IPS DF 6.9 (cell line): Measurements from ENCODE around the gene EIF3J.

ENCODE experiments used
- DNase-seq: peaks from one replicate; pipeline ENCODE4 v3.0.0-alpha.2; 2013; ENCODE audit warnings: low read depth, low spot score
- H3K27ac ChIP-seq: one replicate; pipeline ENCODE4 v1.5.1; 2013; ENCODE audit warnings: low read length, control low read depth
- H3K27me3 ChIP-seq: 2 replicates; pipeline ENCODE4 v1.6.1; 2013; ENCODE audit warnings: mild to moderate bottlenecking, low read length; ENCODE audit not compliant: control insufficient read depth, insufficient read depth
- H3K36me3 ChIP-seq: 2 replicates; pipeline ENCODE4 v1.6.1; 2013; ENCODE audit warnings: low read length; ENCODE audit not compliant: control insufficient read depth, insufficient read depth
- H3K4me1 ChIP-seq: 2 replicates; pipeline ENCODE4 v1.6.1; 2013; ENCODE audit warnings: low read length; ENCODE audit not compliant: control insufficient read depth, insufficient read depth
- H3K4me3 ChIP-seq: 2 replicates; pipeline ENCODE4 v1.5.1; 2013; ENCODE audit warnings: mild to moderate bottlenecking, low read length
- H3K9me3 ChIP-seq: 2 replicates; pipeline ENCODE4 v1.6.1; 2013; ENCODE audit warnings: low read length, inconsistent platforms; ENCODE audit not compliant: control insufficient read depth, insufficient read depth
- WGBS: extraction: QIAGEN DNeasy Blood & Tissue Kit; methylation state at CpG from one replicate; pipeline ENCODE4 v1.1.7; 2013; ENCODE audit warnings: mixed read lengths, missing lambda C conversion rate; ENCODE audit not compliant: insufficient read length, insufficient coverage; 5-methylcytosine and 5-hydroxymethylcytosine counted together

Gene EIF3J

DNA sequence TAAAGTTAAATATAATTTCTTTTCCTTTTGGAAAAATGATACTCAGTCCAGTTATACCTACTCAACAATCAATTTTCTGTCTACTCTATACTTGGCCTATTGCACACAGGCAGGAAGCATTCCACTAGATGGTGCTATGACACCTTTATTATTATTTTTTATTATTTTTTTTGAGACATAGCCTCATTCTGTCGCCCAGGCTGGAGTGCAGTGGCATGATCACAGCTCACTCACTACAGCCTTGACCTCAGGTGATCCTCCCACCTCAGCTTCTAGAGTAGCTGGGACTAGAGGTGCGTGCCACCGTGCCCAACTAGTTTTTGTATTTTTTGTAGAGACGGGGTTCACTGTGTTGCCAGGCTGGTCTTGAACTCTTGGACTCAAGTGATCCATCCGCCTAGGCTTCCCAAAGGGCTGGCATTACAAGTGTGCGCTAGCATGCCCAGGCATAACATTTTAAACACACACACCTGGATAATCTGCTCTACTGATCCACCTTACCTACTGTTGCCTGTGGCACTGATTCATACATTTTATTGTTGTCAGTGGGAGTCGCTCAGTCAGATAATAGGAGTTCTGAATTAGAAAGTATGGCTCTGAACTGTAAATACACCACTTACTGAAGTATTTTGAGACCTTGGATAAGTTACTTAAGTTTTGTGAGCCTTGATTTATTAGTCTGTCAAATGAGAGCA lies 56.2 kb downstream of the EIF3J start:
- no peak for DNase-seq
- H3K36me3 ChIP-seq = peaks cover 6% of the 10 kb centered on the region; the same call in 1 of the 2 replicates
- no peak overlapping the region for H3K27ac ChIP-seq

GRCh38 chr15:44595246-44595645 lies 58.3 kb downstream of the EIF3J start:
- Histone ChIP-seq H3K9me3 (no peaks in the 10 kb centered on the region), H3K27ac (no peak overlapping the region), H3K36me3 (peaks cover 6% of the 10 kb centered on the region; the same call in 1 of the 2 replicates), H3K4me1 (no peaks in the 10 kb centered on the region), H3K27me3 (no peaks in the 10 kb centered on the region), H3K4me3 (no peak overlapping the region)
- no peak for DNase-seq
- no CpG with 5 or more reads among the region's 1 CpG for WGBS

More for the DNA sequence above, 56.2 kb downstream of the EIF3J start:
- Histone ChIP-seq H3K9me3 (no peaks in the 10 kb centered on the region), H3K4me3 (no peak overlapping the region), H3K4me1 (no peaks in the 10 kb centered on the region), H3K27me3 (no peaks in the 10 kb centered on the region)
- WGBS = no CpG with 5 or more reads among the region's 7 CpGs

- Histone ChIP-seq H3K27me3 (no peaks in the 10 kb centered on the region), H3K36me3 (peaks cover 6% of the 10 kb centered on the region; the same call in 1 of the 2 replicates), H3K4me3 (no peak overlapping the region), H3K4me1 (no peaks in the 10 kb centered on the region), H3K27ac (no peak overlapping the region), H3K9me3 (no peaks in the 10 kb centered on the region)
- DNase-seq = no peak
- no CpG with 5 or more reads among the region's 3 CpGs for WGBS
These were observed 58.9 kb downstream of the EIF3J start for GRCh38 chr15:44595656-44596510.

- H3K36me3 ChIP-seq = peaks cover 6% of the 10 kb centered on the region; the same call in 1 of the 2 replicates
- H3K27ac ChIP-seq = no peak overlapping the region
These were observed 59.6 kb downstream of the EIF3J start for GRCh38 chr15:44596511-44597010.

GRCh38 chr15:44598066-44598465 lies 61.1 kb downstream of the EIF3J start:
- Histone ChIP-seq H3K27me3 (no peaks in the 10 kb centered on the region), H3K27ac (no peak overlapping the region), H3K36me3 (peaks cover 6% of the 10 kb centered on the region; the same call in 1 of the 2 replicates), H3K4me3 (no peak overlapping the region), H3K9me3 (no peaks in the 10 kb centered on the region), H3K4me1 (no peaks in the 10 kb centered on the region)
- WGBS = no CpG with 5 or more reads among the region's 1 CpG
- no peak for DNase-seq

More at GRCh38 chr15:44596511-44597010, 59.6 kb downstream of the EIF3J start:
- DNase-seq = no peak
- Histone ChIP-seq H3K4me3 (no peak overlapping the region), H3K27me3 (no peaks in the 10 kb centered on the region), H3K9me3 (no peaks in the 10 kb centered on the region), H3K4me1 (no peaks in the 10 kb centered on the region)
- no CpG with 5 or more reads among the region's 1 CpG for WGBS

DNA sequence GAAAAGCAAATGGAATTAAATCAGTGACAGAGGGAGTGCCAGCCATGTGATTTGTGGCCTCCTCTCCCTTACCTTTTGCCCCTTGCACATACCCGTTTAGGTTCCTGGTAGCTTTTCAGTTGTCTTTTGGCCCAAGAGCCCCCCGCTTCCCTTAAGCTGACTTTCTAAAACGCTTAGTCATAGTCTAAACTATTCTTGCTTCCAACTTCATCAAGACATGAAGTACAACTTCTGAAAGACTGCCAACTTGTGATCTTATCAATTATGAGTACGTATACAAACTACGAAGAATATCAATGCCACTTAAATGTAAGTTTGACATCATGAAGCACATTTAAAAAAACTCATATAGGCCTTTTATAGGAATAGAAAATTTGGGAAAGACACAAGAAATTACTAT lies 61.9 kb downstream of the EIF3J start:
- no peaks in the 10 kb centered on the region for H3K4me1 ChIP-seq
- H3K36me3 ChIP-seq = peaks cover 6% of the 10 kb centered on the region; the same call in 1 of the 2 replicates
- WGBS = no CpG with 5 or more reads among the region's 5 CpGs
- H3K9me3 ChIP-seq = no peaks in the 10 kb centered on the region
- no peak overlapping the region for H3K27ac ChIP-seq
- no peak overlapping the region for H3K4me3 ChIP-seq
- DNase-seq = no peak
- H3K27me3 ChIP-seq = no peaks in the 10 kb centered on the region

DNA sequence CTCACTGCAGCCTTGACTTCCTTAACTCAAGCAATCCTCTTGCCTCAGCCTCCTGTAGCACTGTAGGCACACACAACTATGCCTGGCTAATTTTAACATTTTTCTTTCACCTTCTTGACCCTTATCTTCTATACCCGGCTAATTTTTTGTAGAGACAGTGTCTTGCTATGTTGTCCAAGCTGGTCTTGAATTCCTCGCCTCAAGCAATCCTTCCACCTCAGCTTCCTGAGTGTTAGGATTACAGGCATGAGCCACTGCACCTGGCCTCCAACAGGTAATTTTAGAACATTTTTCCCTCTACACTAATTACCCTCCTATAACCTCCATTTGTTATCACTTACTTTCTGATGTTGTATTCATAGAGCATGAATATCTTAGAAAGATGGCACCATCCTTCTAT lies 66.2 kb downstream of the EIF3J start:
- H3K4me1 ChIP-seq = no peaks in the 10 kb centered on the region
- DNase-seq = no peak
- H3K36me3 ChIP-seq = no peaks in the 10 kb centered on the region; the same call in 1 of the 2 replicates
- H3K9me3 ChIP-seq = no peaks in the 10 kb centered on the region
- no CpG with 5 or more reads among the region's 2 CpGs for WGBS
- H3K4me3 ChIP-seq = no peak overlapping the region
- no peaks in the 10 kb centered on the region for H3K27me3 ChIP-seq
- H3K27ac ChIP-seq = no peak overlapping the region

DNA sequence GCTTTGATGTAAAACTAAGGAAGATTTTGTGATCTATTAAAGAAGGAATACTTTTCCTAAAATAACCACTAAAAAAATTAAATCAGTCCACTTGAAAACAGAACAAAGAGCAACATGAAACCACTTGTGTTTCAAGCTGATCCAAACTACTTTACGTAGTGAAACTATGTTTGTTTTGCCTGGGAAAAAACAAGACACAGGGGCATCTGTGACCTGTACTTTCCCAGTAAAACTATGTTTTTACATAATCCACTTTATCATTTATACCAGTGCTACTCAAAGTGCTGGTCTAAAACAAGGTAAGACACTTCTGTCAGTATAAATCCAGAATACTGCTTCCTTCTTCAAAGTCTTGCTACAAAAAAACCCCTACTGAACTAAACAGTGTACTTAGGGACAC lies 69.8 kb downstream of the EIF3J start:
- no peaks in the 10 kb centered on the region for H3K9me3 ChIP-seq
- no CpG with 5 or more reads among the region's 1 CpG for WGBS
- no peaks in the 10 kb centered on the region for H3K36me3 ChIP-seq
- H3K4me1 ChIP-seq = no peaks in the 10 kb centered on the region
- no peak overlapping the region for H3K4me3 ChIP-seq
- no peak for DNase-seq
- H3K27ac ChIP-seq = no peak overlapping the region
- H3K27me3 ChIP-seq = no peaks in the 10 kb centered on the region
